Endothelial cell of umbilical vein (primary cell): Measurements from ENCODE around the gene GGNBP2. TPM values are rescaled to one million over a fixed set of nuclear protein-coding genes. Genes with fewer than 3 reads are reported as not detected.

Source experiments
- BruUV-seq: library from RNA; stranded (reverse); fragments of 400-500 nt; replicated peaks from 2 replicates; lab custom pipeline; 2021; lab: Mats Ljungman, UMichigan
- CTCF ChIA-PET: fragments of 300-600, 350-600 bp; sonication (Branson Sonifier 250); formaldehyde crosslinking; loops from one replicate; lab custom pipeline; 2021; ENCODE audit warnings: antibody characterized with exemption, inconsistent platforms; lab: Charles Lee
- POLR2A ChIA-PET: fragments of 300-600, 350-600 bp; sonication (Branson Sonifier 250); formaldehyde crosslinking; loops from one replicate; lab custom pipeline; 2021; ENCODE audit warnings: antibody characterized with exemption, inconsistent platforms; lab: Charles Lee
- DNase-seq: peaks from one replicate; pipeline ENCODE4 v3.0.0-alpha.2; 2011; ENCODE audit warnings: low read depth, low spot score
- FAIRE-seq: peaks from 2 replicates; lab custom pipeline; 2011; peaks lifted over from hg19 to GRCh38; lab: Jason Lieb, UNC
- H2AFZ ChIP-seq: 2 replicates; pipeline ENCODE4 v1.6.0; 2012; ENCODE audit warnings: low read depth, low read length, control low read depth, inconsistent platforms
- H3K27ac ChIP-seq: 2 replicates; pipeline ENCODE4 v1.5.1; 2011; ENCODE audit warnings: low read depth, mild to moderate bottlenecking, control low read depth, low read length, moderate library complexity; ENCODE audit not compliant: insufficient read depth
- H3K27me3 ChIP-seq, 2 experiments: 2 replicates each; pipeline versions ENCODE4 v1.6.0 to v1.6.1; 2011; ENCODE audit warnings: low read length in 2 of 2, mixed read lengths in 1 of 2; ENCODE audit not compliant: control insufficient read depth in 2 of 2, insufficient read depth in 2 of 2
- H3K36me3 ChIP-seq, 2 experiments: 2 replicates in 1 of 2; 3 replicates in 1 of 2; pipeline ENCODE4 v1.5.1; 2011; ENCODE audit warnings: low read length in 2 of 2, mild to moderate bottlenecking in 1 of 2, moderate library complexity in 1 of 2; ENCODE audit not compliant: control insufficient read depth in 2 of 2, insufficient read depth in 2 of 2; ENCODE audit errors: extremely low read depth in 1 of 2
- H3K4me1 ChIP-seq: 3 replicates; pipeline ENCODE4 v1.5.1; 2011; ENCODE audit warnings: mild to moderate bottlenecking, low read length; ENCODE audit not compliant: control insufficient read depth, insufficient read depth; ENCODE audit errors: extremely low read depth
- H3K4me2 ChIP-seq: 2 replicates; pipeline ENCODE4 v1.6.1; 2011; ENCODE audit warnings: low read length, control low read depth, mixed read lengths; ENCODE audit not compliant: insufficient read depth
- H3K4me3 ChIP-seq, 3 experiments: fragments of 200-600 bp in 1 of 3; sonication (generic), shearing (Covaris generic) in 1 of 3; replicated peaks in 1 of 3; 2 replicates each; pipeline ENCODE4 v1.5.1; 2011 to 2016; ENCODE audit warnings: control low read depth in 3 of 3, low read length in 3 of 3, mild to moderate bottlenecking in 2 of 3, inconsistent platforms in 1 of 3, low read depth in 1 of 3, moderate library complexity in 1 of 3; ENCODE audit not compliant: insufficient read depth in 1 of 3
- H3K79me2 ChIP-seq: 2 replicates; pipeline ENCODE4 v1.6.0; 2012; ENCODE audit warnings: low read length, inconsistent platforms; ENCODE audit not compliant: control insufficient read depth, insufficient read depth
- H3K9ac ChIP-seq: replicated peaks from 2 replicates; pipeline ENCODE3; 2011; ENCODE audit warnings: low read length, control low read depth; ENCODE audit not compliant: insufficient read depth; ENCODE audit errors: extremely low read depth
- H3K9me1 ChIP-seq: replicated peaks from 3 replicates; pipeline ENCODE4 v1.6.0; 2011; ENCODE audit warnings: mild to moderate bottlenecking, low read length; ENCODE audit not compliant: control insufficient read depth, insufficient read depth; ENCODE audit errors: extremely low read depth
- H3K9me3 ChIP-seq: replicated peaks from 2 replicates; pipeline ENCODE4 v1.5.1; 2012; ENCODE audit warnings: low read length, inconsistent platforms; ENCODE audit not compliant: control insufficient read depth, insufficient read depth
- H4K20me1 ChIP-seq: replicated peaks from 2 replicates; pipeline ENCODE3; 2011; ENCODE audit warnings: mild to moderate bottlenecking, low read length; ENCODE audit not compliant: control insufficient read depth, insufficient read depth; ENCODE audit errors: extremely low read depth
- EZH2 ChIP-seq: IDR thresholded peaks from 2 replicates; pipeline ENCODE4 v1.6.1; 2012; ENCODE audit warnings: borderline replicate concordance, low read depth, mild to moderate bottlenecking, moderate library complexity, low read length, inconsistent platforms; ENCODE audit not compliant: severe bottlenecking
- GATA2 ChIP-seq: IDR thresholded peaks from 2 replicates; pipeline ENCODE4 v1.7.0; 2011; ENCODE audit warnings: low read depth, mild to moderate bottlenecking, moderate library complexity, mixed read lengths, low read length; ENCODE audit not compliant: insufficient read length, insufficient read depth
- JUN ChIP-seq: IDR thresholded peaks from 2 replicates; pipeline ENCODE4 v1.6.1; 2011; ENCODE audit warnings: borderline replicate concordance, low read depth; ENCODE audit not compliant: insufficient read length, insufficient read depth
- MYC ChIP-seq: IDR thresholded peaks from one replicate; pipeline ENCODE4 v1.6.1; 2011; ENCODE audit warnings: mild to moderate bottlenecking, low read depth, low read length
- POLR2A ChIP-seq: IDR thresholded peaks from 2 replicates; pipeline ENCODE4 v1.6.1; 2012; ENCODE audit warnings: low read depth, mild to moderate bottlenecking, control low read depth, low read length
- dilution Hi-C: fragments of 300-500 bp; cut with MboI; formaldehyde crosslinking; loops from one replicate; pipeline ENCODE4 v1.15.0; 2019; ENCODE audit warnings: low sequenced_read_pairs; ENCODE audit not compliant: extremely low pct_ligation_motif_present
- intact Hi-C: fragments of 100-400 bp; cut with micrococcal nuclease; formaldehyde crosslinking; loops from one replicate; pipeline ENCODE4 v1.10.0; 2022
- polyA plus RNA-seq, 4 experiments: library from polyadenylated mRNA; depleted of rRNA in 3 of 4; stranded (reverse) in 3 of 4; unstranded in 1 of 4; fragments of >200 nt; gene quantifications; 2 replicates each; pipeline versions ENCODE4 v1.2.1 to v1.2.3, GENCODE V29; 2011 to 2012; ENCODE audit warnings: missing spikeins in 1 of 4
- total RNA-seq: library from RNA; stranded (reverse); gene quantifications from 2 replicates; pipeline ENCODE4 v1.2.3, GENCODE V29; 2021
- TF ChIP-seq, protein P1 (sequence below), 2 donors: IDR thresholded peaks; 1 replicate in 1 of 2; 2 replicates in 1 of 2; pipeline ENCODE4 v1.5.1; 2011; ENCODE audit warnings: low read length in 2 of 2, mild to moderate bottlenecking in 2 of 2, moderate library complexity in 2 of 2, control low read depth in 1 of 2, inconsistent platforms in 1 of 2, low read depth in 1 of 2; ENCODE audit not compliant: insufficient read depth in 1 of 2; ENCODE audit errors: extremely low read depth in 1 of 2

The GGNBP2 gene
- total and polyA plus RNA-seq, 2 donors (not counting 3 experiments of a cell fraction or from before 2014, with no cell fraction given), result 52.6 to 77.6 TPM

DNA sequence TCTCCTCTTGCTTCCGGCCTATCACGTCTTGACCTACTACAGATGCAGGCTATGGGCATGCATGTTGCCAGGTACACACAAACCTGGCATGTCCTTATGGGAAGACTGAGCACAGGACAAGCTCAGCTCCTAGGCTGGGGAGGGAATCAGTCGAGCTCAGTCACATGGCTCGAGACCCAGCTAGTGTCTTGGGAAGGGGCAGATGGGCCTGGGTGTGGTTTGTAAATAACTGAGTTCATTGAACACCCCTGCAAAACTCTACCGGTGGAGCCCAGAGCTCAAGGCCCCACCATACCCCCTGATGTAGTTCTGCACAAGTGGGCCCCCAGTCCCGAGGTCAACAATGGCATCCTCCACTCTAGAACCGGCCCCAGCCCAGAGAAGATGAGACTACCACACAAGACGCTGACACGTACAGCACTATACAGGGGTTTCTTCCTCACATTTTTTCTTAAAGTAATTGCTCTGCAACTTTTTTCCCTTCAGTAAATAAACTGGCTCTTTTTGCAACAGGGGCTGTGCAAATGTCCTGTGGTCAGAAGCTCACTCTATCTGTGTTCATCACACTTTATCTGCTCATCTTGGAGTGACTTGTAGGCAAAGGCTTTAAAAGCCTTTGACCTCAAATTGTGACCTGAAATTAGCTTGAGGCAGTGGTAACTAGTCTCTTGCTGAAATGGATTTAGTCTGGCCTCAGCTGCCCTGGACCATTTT, 35.3 kb upstream of the GGNBP2 start:
- Histone ChIP-seq H3K27me3 (no peaks in the 10 kb centered on the region), H2AFZ (no peak overlapping the region), H3K4me2 (no peak overlapping the region), H3K36me3 (peaks cover 6 to 21% of the 10 kb centered on the region in 2 experiments), H4K20me1 (no peaks in the 10 kb centered on the region), H3K9me1 (no peaks in the 10 kb centered on the region), H3K79me2 (no peaks in the 10 kb centered on the region), H3K4me3 (no peak overlapping the region), H3K9ac (no peak overlapping the region), H3K4me1 (no peaks in the 10 kb centered on the region), H3K27ac (no peak overlapping the region), H3K9me3 (no peaks in the 10 kb centered on the region)
- dilution Hi-C loops, result no loop called here
- no peak for TF ChIP-seq GATA2
- no peak for TF ChIP-seq EZH2
- TF ChIP-seq JUN, result no peak
- no peak for TF ChIP-seq MYC
- TF ChIP-seq POLR2A, result no peak
- no peak for FAIRE-seq
- DNase-seq, result no peak
- BruUV-seq, result no TSS peak
- intact Hi-C loops, result no loop called here
- POLR2A ChIA-PET, result no interaction called here
- CTCF ChIA-PET, result no interaction called here

DNA sequence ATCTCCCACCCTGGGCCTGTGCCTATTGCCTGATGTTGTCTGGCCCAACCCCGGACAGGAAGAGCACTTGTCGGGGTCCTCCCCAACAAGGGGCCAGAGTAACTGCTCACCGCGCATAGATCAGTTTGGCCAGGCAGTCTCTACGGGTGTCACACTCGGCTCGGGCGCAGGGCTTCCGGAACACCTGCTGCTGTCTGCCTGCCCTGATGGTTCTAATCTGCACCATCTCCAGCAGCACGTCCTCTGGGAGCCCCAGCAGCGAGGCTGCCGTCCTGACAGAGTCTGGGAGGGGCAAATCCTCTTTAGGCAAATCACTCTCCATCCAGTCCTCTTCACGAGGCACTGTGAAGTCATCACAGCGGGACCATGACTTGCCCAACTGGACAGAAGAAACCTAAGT, 34.1 kb upstream of the GGNBP2 start:
- Histone ChIP-seq H4K20me1 (no peaks in the 10 kb centered on the region), H3K4me3 (no peak overlapping the region), H3K79me2 (no peaks in the 10 kb centered on the region), H3K4me2 (no peak overlapping the region), H3K27me3 (no peaks in the 10 kb centered on the region), H3K9me1 (no peaks in the 10 kb centered on the region), H3K9me3 (no peaks in the 10 kb centered on the region), H3K9ac (no peak overlapping the region), H3K36me3 (peaks cover 6 to 15% of the 10 kb centered on the region in 2 experiments), H3K27ac (no peak overlapping the region), H3K4me1 (peaks cover 3% of the 10 kb centered on the region), H2AFZ (no peak overlapping the region)
- POLR2A ChIA-PET, result no interaction called here
- no peak for TF ChIP-seq EZH2
- TF ChIP-seq MYC, result no peak
- TF ChIP-seq, protein P1, sequence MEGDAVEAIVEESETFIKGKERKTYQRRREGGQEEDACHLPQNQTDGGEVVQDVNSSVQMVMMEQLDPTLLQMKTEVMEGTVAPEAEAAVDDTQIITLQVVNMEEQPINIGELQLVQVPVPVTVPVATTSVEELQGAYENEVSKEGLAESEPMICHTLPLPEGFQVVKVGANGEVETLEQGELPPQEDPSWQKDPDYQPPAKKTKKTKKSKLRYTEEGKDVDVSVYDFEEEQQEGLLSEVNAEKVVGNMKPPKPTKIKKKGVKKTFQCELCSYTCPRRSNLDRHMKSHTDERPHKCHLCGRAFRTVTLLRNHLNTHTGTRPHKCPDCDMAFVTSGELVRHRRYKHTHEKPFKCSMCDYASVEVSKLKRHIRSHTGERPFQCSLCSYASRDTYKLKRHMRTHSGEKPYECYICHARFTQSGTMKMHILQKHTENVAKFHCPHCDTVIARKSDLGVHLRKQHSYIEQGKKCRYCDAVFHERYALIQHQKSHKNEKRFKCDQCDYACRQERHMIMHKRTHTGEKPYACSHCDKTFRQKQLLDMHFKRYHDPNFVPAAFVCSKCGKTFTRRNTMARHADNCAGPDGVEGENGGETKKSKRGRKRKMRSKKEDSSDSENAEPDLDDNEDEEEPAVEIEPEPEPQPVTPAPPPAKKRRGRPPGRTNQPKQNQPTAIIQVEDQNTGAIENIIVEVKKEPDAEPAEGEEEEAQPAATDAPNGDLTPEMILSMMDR (IDR thresholded peaks at IDR 0.05; ENCODE audit: extremely low read depth in 1 of 2, insufficient read depth in 1 of 2, low read depth in 1 of 2, low read length in 2 of 2), result no peak
- CTCF ChIA-PET, result no interaction called here
- dilution Hi-C loops (no loop called here), intact Hi-C loops (no loop called here)
- no peak for DNase-seq
- no TSS peak for BruUV-seq
- FAIRE-seq, result no peak
